Measurements from ENCODE around the gene SSR4. TPM values are rescaled to one million over a fixed set of nuclear protein-coding genes. Genes with fewer than 3 reads are reported as not detected.
"Not testable (repeated sequence)": the region's sequence is repeated elsewhere in the genome, so short reads cannot be mapped to it uniquely, and the experiment has no call there.

SSR4 gene
- total and polyA plus RNA-seq, 2 donors (not counting 1 experiment from before 2014, with no cell fraction given): 141 to 144 TPM

DNA sequence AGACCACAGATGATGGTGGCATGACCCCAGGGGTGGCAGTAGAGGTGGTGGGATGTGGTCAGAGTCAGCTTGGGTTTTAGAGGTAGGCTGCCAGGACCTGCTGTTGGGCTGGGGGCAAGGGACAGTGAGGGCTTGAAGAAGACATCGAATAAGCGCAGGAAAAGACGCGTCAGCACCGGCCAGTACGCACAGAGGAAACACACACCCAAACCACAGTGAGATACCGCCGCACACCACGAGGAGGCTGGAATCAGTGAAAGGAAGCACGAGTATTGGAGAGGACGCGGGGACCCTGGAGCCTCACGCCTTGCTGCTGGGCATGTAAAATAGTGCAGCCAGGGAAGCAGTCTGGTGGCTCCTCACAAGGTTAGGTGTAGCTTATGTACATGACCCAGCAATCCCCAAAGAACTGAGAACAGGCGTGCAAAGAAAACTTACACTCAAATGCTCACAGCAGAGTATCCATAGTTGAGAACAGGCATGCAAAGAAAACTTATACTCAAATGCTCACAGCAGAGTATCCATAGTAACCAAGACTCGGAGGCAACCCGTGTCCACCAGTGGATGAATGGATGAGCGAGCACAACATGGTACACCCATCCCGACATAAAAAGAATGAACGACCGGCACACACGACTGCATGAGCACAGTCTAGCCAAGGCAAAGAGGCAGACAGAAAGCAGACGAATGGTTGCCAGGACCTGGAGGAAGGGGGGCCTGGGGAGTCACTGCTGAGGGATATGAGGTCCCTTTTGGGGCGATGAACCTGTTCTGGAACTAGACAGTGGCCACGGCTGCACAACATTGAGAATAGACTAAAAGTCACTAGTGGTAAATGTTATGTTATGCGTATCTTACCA is 22.6 kb downstream of the SSR4 start:
- DNase-seq (ENCODE audit: low read depth in 2 of 2): no peak
- H3K9me3 ChIP-seq (ENCODE audit: control insufficient read depth, insufficient read depth, low read depth, low read length): no peaks in the 10 kb centered on the region
- no peaks in the 10 kb centered on the region for H3K27me3 ChIP-seq (ENCODE audit: control insufficient read depth, insufficient read depth, low read length)
- H3K4me2 ChIP-seq (ENCODE audit: extremely low read depth, insufficient read depth, low read length): no peak overlapping the region
- H3K4me3 ChIP-seq (replicated peaks in 1 of 4; ENCODE audit: control extremely low read depth in 1 of 4, insufficient read depth in 1 of 4, low read depth in 3 of 4, low read length in 4 of 4): no peak overlapping the region
- no peak overlapping the region for H3K27ac ChIP-seq (ENCODE audit: insufficient read depth, low read length)
- H3K4me1 ChIP-seq (ENCODE audit: control insufficient read depth, extremely low read depth, insufficient read depth, low read length): no peaks in the 10 kb centered on the region
- no peaks in the 10 kb centered on the region for H4K20me1 ChIP-seq (ENCODE audit: control insufficient read depth, extremely low read depth, insufficient read depth, low read length)
- H3K79me2 ChIP-seq (ENCODE audit: control insufficient read depth, insufficient read depth, low read length): no peaks in the 10 kb centered on the region
- no peak for TF ChIP-seq EZH2 (IDR thresholded peaks at IDR 0.05; ENCODE audit: low read length, missing control alignments)
- TF ChIP-seq, protein P1, sequence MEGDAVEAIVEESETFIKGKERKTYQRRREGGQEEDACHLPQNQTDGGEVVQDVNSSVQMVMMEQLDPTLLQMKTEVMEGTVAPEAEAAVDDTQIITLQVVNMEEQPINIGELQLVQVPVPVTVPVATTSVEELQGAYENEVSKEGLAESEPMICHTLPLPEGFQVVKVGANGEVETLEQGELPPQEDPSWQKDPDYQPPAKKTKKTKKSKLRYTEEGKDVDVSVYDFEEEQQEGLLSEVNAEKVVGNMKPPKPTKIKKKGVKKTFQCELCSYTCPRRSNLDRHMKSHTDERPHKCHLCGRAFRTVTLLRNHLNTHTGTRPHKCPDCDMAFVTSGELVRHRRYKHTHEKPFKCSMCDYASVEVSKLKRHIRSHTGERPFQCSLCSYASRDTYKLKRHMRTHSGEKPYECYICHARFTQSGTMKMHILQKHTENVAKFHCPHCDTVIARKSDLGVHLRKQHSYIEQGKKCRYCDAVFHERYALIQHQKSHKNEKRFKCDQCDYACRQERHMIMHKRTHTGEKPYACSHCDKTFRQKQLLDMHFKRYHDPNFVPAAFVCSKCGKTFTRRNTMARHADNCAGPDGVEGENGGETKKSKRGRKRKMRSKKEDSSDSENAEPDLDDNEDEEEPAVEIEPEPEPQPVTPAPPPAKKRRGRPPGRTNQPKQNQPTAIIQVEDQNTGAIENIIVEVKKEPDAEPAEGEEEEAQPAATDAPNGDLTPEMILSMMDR (conservative IDR thresholded peaks at IDR 0.05 in 1 of 2, IDR thresholded peaks at IDR 0.05 in 1 of 2; ENCODE audit: low read depth in 1 of 2, low read length in 2 of 2): no peak
- H2AFZ ChIP-seq (ENCODE audit: low read length): no peak overlapping the region
- H3K9ac ChIP-seq (ENCODE audit: insufficient read depth, low read length): no peak overlapping the region
- no peaks in the 10 kb centered on the region for H3K36me3 ChIP-seq (ENCODE audit: control insufficient read depth, insufficient read depth, low read length)

DNA sequence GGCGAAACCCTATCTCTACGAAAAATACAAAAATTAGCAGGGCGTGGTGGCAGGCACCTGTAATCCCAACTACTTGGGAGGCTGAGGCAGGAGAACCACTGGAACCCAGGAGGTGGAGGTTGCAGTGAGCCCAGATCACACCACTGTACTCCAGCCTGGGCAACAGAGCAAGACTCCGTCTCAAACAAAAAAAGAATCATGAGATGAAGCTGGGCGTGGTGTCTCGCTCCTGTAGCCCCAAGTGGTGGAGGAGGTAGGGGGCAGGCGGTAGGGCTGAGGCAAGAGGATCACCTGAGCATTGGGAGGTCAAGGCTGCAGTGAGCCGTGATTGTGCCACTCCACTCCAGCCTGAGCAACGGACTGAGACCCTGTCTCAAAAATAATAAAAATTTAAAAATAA is 23.6 kb downstream of the SSR4 start:
- H4K20me1 ChIP-seq (ENCODE audit: control insufficient read depth, extremely low read depth, insufficient read depth, low read length); H3K9ac ChIP-seq (ENCODE audit: insufficient read depth, low read length); H3K36me3 ChIP-seq (ENCODE audit: control insufficient read depth, insufficient read depth, low read length); H3K27ac ChIP-seq (ENCODE audit: insufficient read depth, low read length); H3K27me3 ChIP-seq (ENCODE audit: control insufficient read depth, insufficient read depth, low read length); H3K4me1 ChIP-seq (ENCODE audit: control insufficient read depth, extremely low read depth, insufficient read depth, low read length); H3K9me3 ChIP-seq (ENCODE audit: control insufficient read depth, insufficient read depth, low read depth, low read length); H3K4me2 ChIP-seq (ENCODE audit: extremely low read depth, insufficient read depth, low read length); H2AFZ ChIP-seq (ENCODE audit: low read length); DNase-seq (ENCODE audit: low read depth in 2 of 2); H3K79me2 ChIP-seq (ENCODE audit: control insufficient read depth, insufficient read depth, low read length); H3K4me3 ChIP-seq (replicated peaks in 1 of 4; ENCODE audit: control extremely low read depth in 1 of 4, insufficient read depth in 1 of 4, low read depth in 3 of 4, low read length in 4 of 4): not testable (repeated sequence)

DNA sequence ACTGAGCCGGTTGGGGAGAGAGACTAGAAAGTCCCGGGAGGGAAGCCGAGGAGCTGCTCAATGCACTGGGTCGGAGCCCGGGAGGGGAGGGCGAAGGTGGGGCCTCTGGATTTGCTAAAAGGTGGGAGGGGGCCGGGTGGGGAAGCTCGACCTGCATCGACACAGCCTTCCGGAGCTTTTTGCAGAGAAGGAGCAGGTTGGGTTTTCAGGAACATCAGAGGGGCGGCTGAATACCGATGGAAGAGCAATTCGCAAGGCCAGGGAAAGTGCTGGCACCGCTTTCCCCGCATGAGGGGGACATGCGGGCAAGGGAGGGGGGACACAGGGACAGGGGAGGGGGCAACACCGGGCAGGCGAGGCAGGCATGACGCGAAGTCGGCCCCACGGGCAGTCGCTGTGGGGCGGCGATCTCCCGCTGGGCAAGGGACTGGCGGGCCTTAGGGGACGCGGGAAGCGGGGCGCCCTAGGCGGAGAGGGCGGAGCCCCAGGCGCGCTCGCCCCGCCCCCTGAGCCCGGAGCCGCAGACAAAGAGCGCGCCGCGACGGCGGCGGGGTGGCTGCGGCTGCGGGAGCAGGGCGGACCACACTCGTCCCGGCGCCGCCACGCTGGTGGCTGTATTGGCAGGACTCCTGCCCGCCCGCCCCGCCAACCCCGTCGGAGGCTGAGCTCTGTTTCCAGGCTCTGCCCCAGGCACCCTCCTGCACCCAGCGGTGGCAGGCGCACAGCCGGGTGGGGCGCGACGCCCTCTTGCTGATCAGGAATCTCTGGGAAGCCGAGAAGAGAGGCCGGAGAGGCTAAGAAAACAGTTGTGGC is 24.3 kb downstream of the SSR4 start:
- Histone ChIP-seq H2AFZ (ENCODE audit: low read length) (no peak overlapping the region), H3K4me3 (replicated peaks in 1 of 4; ENCODE audit: control extremely low read depth in 1 of 4, insufficient read depth in 1 of 4, low read depth in 3 of 4, low read length in 4 of 4) (peak overlapping the region in 1 of 4 experiments; percentile 30), H3K79me2 (ENCODE audit: control insufficient read depth, insufficient read depth, low read length) (no peaks in the 10 kb centered on the region), H3K4me2 (ENCODE audit: extremely low read depth, insufficient read depth, low read length) (peak overlapping the region; percentile 35), H3K9me3 (ENCODE audit: control insufficient read depth, insufficient read depth, low read depth, low read length) (no peaks in the 10 kb centered on the region), H3K27me3 (ENCODE audit: control insufficient read depth, insufficient read depth, low read length) (peaks cover 2% of the 10 kb centered on the region), H4K20me1 (ENCODE audit: control insufficient read depth, extremely low read depth, insufficient read depth, low read length) (no peaks in the 10 kb centered on the region), H3K27ac (ENCODE audit: insufficient read depth, low read length) (no peak overlapping the region), H3K4me1 (ENCODE audit: control insufficient read depth, extremely low read depth, insufficient read depth, low read length) (no peaks in the 10 kb centered on the region), H3K9ac (ENCODE audit: insufficient read depth, low read length) (no peak overlapping the region), H3K36me3 (ENCODE audit: control insufficient read depth, insufficient read depth, low read length) (no peaks in the 10 kb centered on the region)
- no peak for TF ChIP-seq EZH2 (IDR thresholded peaks at IDR 0.05; ENCODE audit: low read length, missing control alignments)
- DNase-seq (ENCODE audit: low read depth in 2 of 2): no peak

All from fibroblast of lung (primary cell).